SKM-1 (cell line): ENCODE results near the gene FBXW2.

Experiments used
- DNase-seq: peaks from one replicate; lab custom pipeline; 2025; ENCODE audit not compliant: unreplicated experiment; lab: John Stamatoyannopoulos, UW

The FBXW2 gene

DNA sequence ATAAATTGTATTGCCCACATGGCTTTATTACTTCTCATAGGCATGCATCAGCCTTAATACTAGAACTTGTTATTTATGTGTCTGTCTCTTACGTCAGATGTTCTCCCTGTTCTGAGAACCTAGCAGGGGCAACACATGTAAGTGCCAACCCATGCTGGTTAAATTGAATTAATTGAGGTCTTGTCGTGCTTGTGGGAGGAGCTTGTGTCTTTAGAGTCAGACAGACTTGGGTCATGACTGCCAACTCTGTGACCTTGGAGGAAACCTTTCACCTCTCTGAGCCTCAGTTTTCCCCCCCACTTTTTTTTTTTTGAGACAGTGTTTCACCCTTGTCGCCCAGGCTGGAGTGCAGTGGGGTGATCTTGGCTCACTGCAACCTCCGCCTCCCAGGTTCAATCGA, 76.7 kb downstream of the FBXW2 start:
- DNase-seq = no peak

DNA sequence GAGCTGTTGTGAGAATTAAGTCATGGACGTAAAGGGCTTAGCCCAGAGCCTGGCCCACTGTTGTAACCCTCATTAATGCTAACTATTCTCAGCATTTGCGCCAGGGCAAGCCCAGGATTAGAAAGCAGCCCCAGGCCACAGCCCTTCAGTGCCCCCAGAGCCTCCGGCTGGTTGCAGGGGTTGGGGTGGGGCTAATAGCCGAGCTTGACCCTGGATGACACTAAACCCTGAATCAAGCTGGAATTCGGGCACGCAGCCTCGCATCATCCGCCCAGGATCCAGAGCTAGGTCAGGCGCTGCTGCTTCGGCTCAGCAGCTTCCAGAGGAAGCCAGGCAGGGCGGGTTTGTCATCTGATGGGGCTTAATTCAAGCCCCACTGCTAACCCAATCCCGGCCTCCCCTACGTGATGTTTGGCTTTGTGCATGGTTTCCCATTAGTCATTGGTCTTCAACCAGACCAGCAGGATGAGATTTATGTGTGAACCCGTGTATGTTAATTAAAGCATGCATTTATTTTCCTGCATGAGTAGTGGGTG, 77.8 kb downstream of the FBXW2 start:
- no peak for DNase-seq

- no peak for DNase-seq
Observed at GRCh38 chr9:120714846-120715388, 78.3 kb downstream of the FBXW2 start.

GRCh38 chr9:120714088-120714845, 78.9 kb downstream of the FBXW2 start, which contains the start of gene MEGF9:
Gene MEGF9, minus strand, starts transcription at chr9:120714470. Its CDS starts 112 bp downstream, at chr9:120714358.
- peak; percentile 95 for DNase-seq

- no peak for DNase-seq
Observed at GRCh38 chr9:120713257-120714087, 79.7 kb downstream of the FBXW2 start.

DNA sequence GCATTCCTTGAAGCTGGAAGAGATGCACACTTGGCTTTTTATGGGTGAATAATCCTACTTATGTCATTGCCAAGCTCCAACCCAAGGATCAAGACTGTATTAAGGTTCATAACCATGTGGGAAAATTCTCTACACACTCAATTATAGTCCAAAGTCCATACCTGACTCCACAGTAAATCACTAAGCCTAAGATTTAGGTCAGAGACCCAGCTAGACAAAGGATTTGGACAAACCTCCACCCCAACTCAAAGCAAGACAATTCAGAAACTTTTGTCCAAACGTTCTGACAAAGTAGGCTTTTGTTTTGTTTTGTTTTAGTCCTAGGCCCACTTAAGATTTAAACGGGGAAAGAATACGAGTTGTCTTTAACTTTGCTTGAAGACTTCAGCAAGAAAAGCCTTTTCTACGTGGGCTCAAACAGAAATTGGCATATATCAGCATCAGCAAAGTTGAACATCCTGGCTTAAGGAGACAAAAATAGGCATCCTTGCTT, 80.6 kb downstream of the FBXW2 start:
- DNase-seq = no peak

DNA sequence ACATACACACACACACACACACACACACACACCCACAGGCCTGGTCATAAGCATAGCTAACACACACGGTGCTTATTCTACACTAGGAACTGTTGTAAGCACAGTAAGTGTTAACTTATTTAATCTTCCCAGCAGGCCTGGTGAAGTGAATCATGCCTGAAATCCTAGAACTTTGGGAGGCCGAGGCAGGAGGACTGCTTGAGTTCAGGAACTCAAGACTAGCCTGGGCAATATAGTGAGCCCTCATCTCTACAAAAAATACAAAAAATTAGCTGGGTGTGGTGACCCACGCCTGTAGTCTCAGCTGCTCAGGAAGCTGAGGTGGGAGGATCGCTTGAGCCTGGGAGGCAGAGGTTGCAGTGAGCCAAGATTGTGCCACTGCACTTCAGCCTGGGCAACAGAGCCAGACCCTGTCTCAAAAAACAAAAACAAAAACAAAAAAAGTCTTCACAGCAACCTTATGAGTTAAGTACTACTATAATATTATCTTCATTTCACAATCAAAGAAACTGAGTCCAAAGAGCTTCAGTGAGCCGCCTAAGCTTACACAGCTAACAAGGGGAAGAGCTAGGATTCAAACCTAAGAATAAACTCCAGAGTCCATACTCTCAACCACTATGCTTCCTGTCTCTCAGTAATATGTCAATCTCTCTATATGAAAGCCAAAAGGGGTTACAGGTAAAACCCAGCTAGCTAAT, 81.2 kb downstream of the FBXW2 start:
- DNase-seq = no peak

GRCh38 chr9:120711354-120711753, 81.9 kb downstream of the FBXW2 start:
- DNase-seq = no peak

GRCh38 chr9:120710110-120710981, 82.9 kb downstream of the FBXW2 start:
- DNase-seq = no peak

DNA sequence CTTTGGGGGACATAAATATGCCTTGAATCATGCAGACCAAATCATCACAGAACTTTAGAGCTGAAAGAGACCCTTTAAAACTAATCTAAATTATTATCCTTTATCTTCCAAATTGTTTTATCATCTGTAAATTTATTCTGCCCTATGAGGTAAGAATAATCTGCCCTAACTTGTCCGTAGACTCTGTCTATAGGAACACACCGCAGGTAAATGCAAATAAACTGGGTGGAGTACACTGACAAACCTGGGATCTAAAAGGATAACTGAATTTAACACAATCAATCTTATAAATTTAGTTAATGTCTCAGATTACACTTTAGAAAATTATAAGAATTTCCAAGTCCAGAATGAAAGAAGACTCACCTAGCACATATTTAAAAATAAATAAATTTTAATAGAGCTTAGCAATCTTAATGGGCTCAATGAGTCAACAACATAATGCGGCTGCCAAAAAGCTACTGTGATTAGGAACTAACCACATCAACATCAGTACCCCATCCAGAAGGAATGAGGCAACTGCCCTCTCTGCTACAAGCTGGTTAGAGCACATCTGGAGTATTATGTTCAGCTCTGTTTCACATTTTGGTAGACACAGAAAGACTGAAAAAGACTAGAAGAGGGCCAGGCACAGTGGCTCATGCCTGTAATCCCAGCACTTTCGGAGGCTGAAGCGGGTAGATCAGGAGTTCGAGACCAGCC, 84.5 kb downstream of the FBXW2 start:
- no peak for DNase-seq

GRCh38 chr9:120707170-120707569, 86.0 kb downstream of the FBXW2 start:
- no peak for DNase-seq
